Adrenal gland (tissue), 12 donors: ENCODE measurements around the gene DLEC1. TPM values are rescaled to one million over a fixed set of nuclear protein-coding genes. Genes with fewer than 3 reads are reported as not detected.

Source experiments
- DNase-seq, 7 donors: peaks; one replicate each; pipeline ENCODE4 v3.0.0-alpha.2; 2019 to 2020
- H3K27ac ChIP-seq, 5 donors: fragments of 200-600 bp; sonication (generic) in 4 of 5; 1 replicate in 3 of 5; 2 replicates in 2 of 5; pipeline versions ENCODE4 v1.5.1 to v1.8.0; 2016 to 2020; ENCODE audit warnings: mild to moderate bottlenecking in 1 of 5
- H3K27me3 ChIP-seq: fragments of 200-600 bp; 2 replicates; pipeline ENCODE4 v1.8.0; 2021
- H3K36me3 ChIP-seq, 2 donors: fragments of 200-600 bp; replicated peaks in 1 of 2; 1 replicate in 1 of 2; 2 replicates in 1 of 2; pipeline versions ENCODE4 v1.5.1 to v1.8.0; 2018 to 2022
- H3K4me1 ChIP-seq, 2 donors: fragments of 200-600 bp; replicated peaks in 1 of 2; 1 replicate in 1 of 2; 2 replicates in 1 of 2; pipeline versions ENCODE4 v1.5.1 to v1.8.0; 2018 to 2021
- H3K4me3 ChIP-seq, 4 donors: fragments of 200-600 bp; sonication (generic) in 3 of 4; one replicate each; pipeline ENCODE4 v1.5.1; 2016 to 2018
- H3K9me3 ChIP-seq, 3 donors: fragments of 200-600 bp; sonication (generic) in 1 of 3; replicated peaks in 1 of 3; 1 replicate in 2 of 3; 2 replicates in 1 of 3; pipeline versions ENCODE4 v1.5.1 to v1.8.0; 2016 to 2021
- POLR2A ChIP-seq, 2 donors: fragments of 450-650 bp; IDR thresholded peaks; one replicate each; pipeline ENCODE4 v1.6.1; 2017; ENCODE audit warnings: antibody characterized with exemption in 2 of 2, mild to moderate bottlenecking in 2 of 2, moderate library complexity in 1 of 2
- WGBS, 4 donors: extraction: QIAGEN DNeasy Blood & Tissue Kit in 2 of 4; methylation state at CpG; one replicate each; pipeline versions ENCODE4 v1.1.5 to v1.1.7; 2013 to 2017; 5-methylcytosine and 5-hydroxymethylcytosine counted together
- intact Hi-C, 2 donors: fragments of 100-400 bp; cut with DNase I; formaldehyde crosslinking; loops; one replicate each; pipeline versions ENCODE4 v1.14.1 to v1.15.0; 2022 to 2023
- polyA plus RNA-seq, 3 donors: library from polyadenylated mRNA; stranded (reverse); fragments of 200-250 nt in 2 of 3; fragments of 350-450 nt in 1 of 3; fragmentation: Illumina TruSeq in 1 of 3; extraction: RNeasy Lipid Tissue Mini Kit (QIAGEN cat#74804) in 1 of 3; gene quantifications; one replicate each; pipeline ENCODE4 v1.2.3, GENCODE V29; 2013 to 2014
- total RNA-seq, 9 donors: library from RNA; depleted of rRNA in 4 of 9; stranded (reverse); fragments of >200 nt in 4 of 9; fragments of 120-200 nt in 1 of 9; fragmentation: NEBNext Ultra II Directional in 1 of 9; extraction: Animal tissue kit (Norgen Biotek cat#: 25700) in 1 of 9; gene quantifications; one replicate each; pipeline versions ENCODE4 v1.1.0 to v1.2.4, GENCODE V29; 2013 to 2023
- TF ChIP-seq, protein P1 (sequence below), 6 experiments: fragments of 450-650 bp in 4 of 6; fragments of 200-600 bp in 2 of 6; sonication (generic) in 1 of 6; IDR thresholded peaks; 1 replicate in 5 of 6; 2 replicates in 1 of 6; pipeline versions ENCODE4 v1.5.1 to v1.8.0; 2016 to 2021; ENCODE audit warnings: antibody characterized with exemption in 6 of 6, mild to moderate bottlenecking in 2 of 6, moderate library complexity in 1 of 6
- donor health status: healthy with polysubstance abuse.
- donor health status: Bipolar disorder and iron deficiency.
- donor health status: DM: yes; HTN: yes; CAD: no.
- donor health status: DM: no; HTN: no; CAD: no.
- donor health status: DM: no; HTN: no; CAD: no.
- donor health status: DM: yes; HTN: yes; CAD: no.

Gene DLEC1
- total and polyA plus RNA-seq, 12 donors = 0.18 to 2.0 (median 1.1) TPM

DNA sequence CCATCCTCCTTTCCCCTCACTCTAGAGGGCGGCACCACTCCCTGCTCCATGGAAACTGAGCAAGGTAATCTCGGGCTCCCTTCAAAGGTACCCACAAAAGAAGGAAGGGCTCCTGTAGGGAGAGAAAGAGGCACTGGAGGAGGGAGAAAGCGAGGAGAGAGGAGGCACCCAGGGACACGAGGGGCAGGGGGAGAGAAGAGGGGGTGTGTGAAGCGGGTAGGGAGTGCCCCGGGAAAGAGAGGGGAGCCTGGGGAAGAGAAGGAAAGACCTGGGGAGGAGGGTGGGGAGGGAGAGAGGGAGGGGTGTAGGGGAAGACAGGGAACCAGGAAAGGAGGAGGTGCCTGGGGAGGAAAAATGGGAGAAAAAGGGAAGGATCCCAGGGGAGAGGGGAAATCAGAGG is 47.9 kb upstream of the DLEC1 start:
- no peak overlapping the region for H3K4me3 ChIP-seq
- H3K27ac ChIP-seq = no peak overlapping the region
- DNase-seq = no peak
- no peaks in the 10 kb centered on the region for H3K36me3 ChIP-seq
- 58 to 64% (median 63%) methylated on average over 6 of the region's 6 CpGs for WGBS, 4 donors
- H3K4me1 ChIP-seq = peaks cover 6 to 15% of the 10 kb centered on the region in 2 donors
- no peaks in the 10 kb centered on the region for H3K9me3 ChIP-seq
- H3K27me3 ChIP-seq = no peaks in the 10 kb centered on the region
- intact Hi-C loops = no loop called here
- TF ChIP-seq, protein P1, sequence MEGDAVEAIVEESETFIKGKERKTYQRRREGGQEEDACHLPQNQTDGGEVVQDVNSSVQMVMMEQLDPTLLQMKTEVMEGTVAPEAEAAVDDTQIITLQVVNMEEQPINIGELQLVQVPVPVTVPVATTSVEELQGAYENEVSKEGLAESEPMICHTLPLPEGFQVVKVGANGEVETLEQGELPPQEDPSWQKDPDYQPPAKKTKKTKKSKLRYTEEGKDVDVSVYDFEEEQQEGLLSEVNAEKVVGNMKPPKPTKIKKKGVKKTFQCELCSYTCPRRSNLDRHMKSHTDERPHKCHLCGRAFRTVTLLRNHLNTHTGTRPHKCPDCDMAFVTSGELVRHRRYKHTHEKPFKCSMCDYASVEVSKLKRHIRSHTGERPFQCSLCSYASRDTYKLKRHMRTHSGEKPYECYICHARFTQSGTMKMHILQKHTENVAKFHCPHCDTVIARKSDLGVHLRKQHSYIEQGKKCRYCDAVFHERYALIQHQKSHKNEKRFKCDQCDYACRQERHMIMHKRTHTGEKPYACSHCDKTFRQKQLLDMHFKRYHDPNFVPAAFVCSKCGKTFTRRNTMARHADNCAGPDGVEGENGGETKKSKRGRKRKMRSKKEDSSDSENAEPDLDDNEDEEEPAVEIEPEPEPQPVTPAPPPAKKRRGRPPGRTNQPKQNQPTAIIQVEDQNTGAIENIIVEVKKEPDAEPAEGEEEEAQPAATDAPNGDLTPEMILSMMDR (IDR thresholded peaks at IDR 0.05) = no peak
- no peak for TF ChIP-seq POLR2A (IDR thresholded peaks at IDR 0.05)

DNA sequence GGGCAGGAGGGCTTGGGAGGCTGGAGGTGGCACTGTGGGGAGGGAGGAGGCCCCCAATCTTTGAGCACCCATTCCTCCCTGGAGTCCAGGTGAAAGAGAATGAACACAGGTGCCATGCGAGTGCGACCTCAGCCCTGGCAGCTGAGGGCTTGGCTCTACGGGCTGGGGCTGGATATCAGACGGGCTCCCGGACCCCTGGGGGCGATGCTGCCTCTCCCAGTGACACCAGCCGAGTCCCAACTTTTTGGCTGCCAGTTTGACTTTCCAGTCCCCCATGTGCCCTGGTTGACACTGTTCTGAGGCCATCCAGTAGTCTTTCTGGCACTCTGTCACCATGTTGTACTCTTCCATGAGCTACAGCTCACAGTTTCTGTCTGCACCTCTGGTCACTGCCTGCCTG is 47.2 kb upstream of the DLEC1 start:
- intact Hi-C loops = no loop called here
- peak in 2 of 7 donors; percentile 13 to 19 for DNase-seq
- no peak overlapping the region for H3K27ac ChIP-seq
- no peaks in the 10 kb centered on the region for H3K9me3 ChIP-seq
- H3K4me1 ChIP-seq = peaks cover 6 to 15% of the 10 kb centered on the region in 2 donors
- H3K4me3 ChIP-seq = no peak overlapping the region
- H3K36me3 ChIP-seq = no peaks in the 10 kb centered on the region
- WGBS, 4 donors = 85 to 89% (median 87%) methylated on average over 2 to 7 of the region's 7 CpGs
- H3K27me3 ChIP-seq = no peaks in the 10 kb centered on the region
- TF ChIP-seq, protein P1 (IDR thresholded peaks at IDR 0.05) = no peak
- TF ChIP-seq POLR2A (IDR thresholded peaks at IDR 0.05) = no peak

DNA sequence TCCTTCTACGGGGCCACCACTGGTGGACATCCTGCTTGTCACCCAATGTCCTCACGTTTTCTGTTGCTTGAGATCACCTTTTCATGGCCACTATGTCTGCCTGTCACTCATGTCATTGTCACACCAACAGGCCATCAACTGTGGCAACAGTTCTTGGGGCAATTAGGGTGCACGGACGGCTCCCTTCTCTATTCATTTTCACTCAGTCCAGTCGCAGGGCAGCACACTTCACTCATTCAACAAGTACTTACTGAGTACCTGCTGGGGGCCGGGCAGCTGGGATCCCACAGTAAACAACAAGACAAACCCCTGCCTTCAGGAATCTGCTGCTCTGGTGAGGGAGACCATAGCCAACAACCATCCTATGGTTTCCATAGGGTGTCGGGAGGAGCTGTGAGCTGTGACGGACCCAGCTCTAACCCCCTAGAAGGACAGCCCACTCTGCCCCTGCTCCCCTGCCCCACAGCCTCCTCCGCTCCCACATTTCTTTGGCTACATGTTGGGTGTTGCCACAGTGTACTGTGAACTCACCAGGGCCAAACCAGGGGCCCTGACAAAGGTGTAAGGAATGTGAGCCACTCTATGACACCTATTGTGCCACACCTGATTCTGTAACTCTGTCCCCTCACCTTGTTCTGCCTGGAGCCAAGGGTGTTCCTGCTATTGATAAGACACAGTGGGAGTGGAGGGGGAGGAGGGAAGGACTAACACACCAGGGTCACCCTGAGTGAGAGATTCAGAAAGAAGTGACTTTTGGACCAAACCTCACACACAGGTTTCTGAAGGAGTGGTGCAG is 46.5 kb upstream of the DLEC1 start:
- H3K27me3 ChIP-seq = no peaks in the 10 kb centered on the region
- peak in 2 of 7 donors; percentile 13 to 16 for DNase-seq
- H3K36me3 ChIP-seq = no peaks in the 10 kb centered on the region
- H3K27ac ChIP-seq = no peak overlapping the region
- H3K4me1 ChIP-seq = peaks cover 6 to 15% of the 10 kb centered on the region in 2 donors
- intact Hi-C loops = no loop called here
- 86 to 89% (median 87%) methylated on average over 7 to 9 of the region's 9 CpGs for WGBS, 4 donors
- no peaks in the 10 kb centered on the region for H3K9me3 ChIP-seq
- no peak overlapping the region for H3K4me3 ChIP-seq
- TF ChIP-seq, protein P1 (IDR thresholded peaks at IDR 0.05) = no peak
- TF ChIP-seq POLR2A (IDR thresholded peaks at IDR 0.05) = no peak

DNA sequence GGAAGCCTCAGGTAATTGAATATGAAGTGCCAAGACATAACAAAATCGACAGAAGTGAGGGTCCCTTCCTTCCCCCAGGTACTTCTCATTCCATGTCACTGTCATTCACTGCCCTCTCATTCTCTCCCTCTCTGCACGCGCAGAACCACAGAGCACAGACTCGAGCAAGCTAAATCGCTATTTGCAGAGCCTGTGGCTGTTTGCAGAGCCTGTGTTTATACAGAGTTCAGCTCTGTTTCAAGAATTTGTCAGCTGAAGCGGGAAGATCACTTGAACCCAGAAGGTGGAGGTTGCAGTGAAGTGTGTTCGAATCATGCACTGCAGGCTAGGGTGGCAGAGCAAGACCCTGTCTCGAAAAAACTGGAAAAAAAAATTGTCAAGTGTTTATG is 45.9 kb upstream of the DLEC1 start:
- Histone ChIP-seq H3K4me3 (no peak overlapping the region), H3K27me3 (no peaks in the 10 kb centered on the region), H3K36me3 (no peaks in the 10 kb centered on the region), H3K4me1 (peaks cover 6 to 18% of the 10 kb centered on the region in 2 donors), H3K27ac (no peak overlapping the region), H3K9me3 (no peaks in the 10 kb centered on the region)
- no peak for DNase-seq
- TF ChIP-seq POLR2A (IDR thresholded peaks at IDR 0.05) = no peak
- TF ChIP-seq, protein P1 (IDR thresholded peaks at IDR 0.05) = no peak
- intact Hi-C loops = no loop called here
- WGBS, 4 donors = 91 to 93% (median 92%) methylated on average over 8 of the region's 8 CpGs
